ENCODE data around the gene IFNA4.
"Not testable (repeated sequence)": the region's sequence is repeated elsewhere in the genome, so short reads cannot be mapped to it uniquely, and the experiment has no call there.

IFNA4 gene

GRCh38 chr9:21187487-21187886 lies at the start of gene IFNA4:
Gene IFNA4 (minus strand): TSS chr9:21187587. CDS start chr9:21187531, 56 bp downstream.
- H3K4me1 Mint-ChIP-seq, result not testable (repeated sequence)

GRCh38 chr9:21236360-21236714 lies 49.0 kb upstream of the IFNA4 start:
- not testable (repeated sequence) for H3K36me3 Mint-ChIP-seq; ATAC-seq; H3K4me3 Mint-ChIP-seq; DNase-seq (ENCODE audit: low spot score in 2 of 2); H3K9me3 Mint-ChIP-seq
- Mint-ChIP-seq H3K27ac (peak overlapping the region; percentile 6), H3K4me1 (peaks cover 13% of the 10 kb centered on the region)

More at GRCh38 chr9:21187487-21187886, at the start of gene IFNA4:
- DNase-seq (ENCODE audit: low spot score in 2 of 2); ATAC-seq; H3K4me3 Mint-ChIP-seq; H3K36me3 Mint-ChIP-seq; H3K27ac Mint-ChIP-seq; H3K9me3 Mint-ChIP-seq: not testable (repeated sequence)

GRCh38 chr9:21235468-21236359 lies 48.3 kb upstream of the IFNA4 start:
- H3K9me3 Mint-ChIP-seq; H3K4me3 Mint-ChIP-seq; DNase-seq (ENCODE audit: low spot score in 2 of 2); H3K36me3 Mint-ChIP-seq: not testable (repeated sequence)
- Mint-ChIP-seq H3K4me1 (peaks cover 13% of the 10 kb centered on the region), H3K27ac (peak overlapping the region; percentile 6)
- peak; percentile 59 for ATAC-seq

- no peak overlapping the region for H3K4me3 Mint-ChIP-seq
- H3K4me1 Mint-ChIP-seq, result peaks cover 13% of the 10 kb centered on the region
- DNase-seq (ENCODE audit: low spot score in 2 of 2) (no peak), ATAC-seq (peak; percentile 26)
- H3K9me3 Mint-ChIP-seq, result no peaks in the 10 kb centered on the region
- no peaks in the 10 kb centered on the region for H3K36me3 Mint-ChIP-seq
- no peak overlapping the region for H3K27ac Mint-ChIP-seq
Observed at GRCh38 chr9:21234153-21234687, 46.8 kb upstream of the IFNA4 start.

- Mint-ChIP-seq H3K4me3 (no peak overlapping the region), H3K4me1 (peaks cover 13% of the 10 kb centered on the region), H3K27ac (no peak overlapping the region), H3K9me3 (no peaks in the 10 kb centered on the region), H3K36me3 (no peaks in the 10 kb centered on the region)
- DNase-seq (ENCODE audit: low spot score in 2 of 2) (no peak), ATAC-seq (peak; percentile 14)
Observed at GRCh38 chr9:21233258-21233657, 45.9 kb upstream of the IFNA4 start.

- ATAC-seq, result no peak
- no peak for DNase-seq (ENCODE audit: low spot score in 2 of 2)
- Mint-ChIP-seq H3K36me3 (no peaks in the 10 kb centered on the region), H3K4me1 (no peaks in the 10 kb centered on the region), H3K27ac (no peak within 1 kb of the TSS), H3K9me3 (no peaks in the 10 kb centered on the region), H3K4me3 (no peak within 1 kb of the TSS)
Observed at GRCh38 chr9:21228122-21228521, 40.7 kb upstream of the IFNA4 start, which contains the start of gene IFNA17. Gene IFNA17 (minus strand): TSS chr9:21228222. CDS start chr9:21228173, 49 bp downstream.

GRCh38 chr9:21217211-21217610 lies 29.8 kb upstream of the IFNA4 start, which contains the start of gene IFNA16:
Gene IFNA16 (minus strand): TSS chr9:21217311. CDS start chr9:21217305, 6 bp downstream.
- H3K9me3 Mint-ChIP-seq; DNase-seq (ENCODE audit: low spot score in 2 of 2); H3K36me3 Mint-ChIP-seq; H3K4me1 Mint-ChIP-seq; H3K27ac Mint-ChIP-seq; H3K4me3 Mint-ChIP-seq; ATAC-seq: not testable (repeated sequence)

GRCh38 chr9:21213411-21214326 lies 26.3 kb upstream of the IFNA4 start:
- H3K36me3 Mint-ChIP-seq; H3K9me3 Mint-ChIP-seq; H3K4me1 Mint-ChIP-seq; H3K27ac Mint-ChIP-seq; DNase-seq (ENCODE audit: low spot score in 2 of 2); H3K4me3 Mint-ChIP-seq: not testable (repeated sequence)
- ATAC-seq, result peak; percentile 60

- not testable (repeated sequence) for H3K27ac Mint-ChIP-seq; H3K4me1 Mint-ChIP-seq; H3K4me3 Mint-ChIP-seq; DNase-seq (ENCODE audit: low spot score in 2 of 2); H3K9me3 Mint-ChIP-seq; H3K36me3 Mint-ChIP-seq
- ATAC-seq, result peak; percentile 19
Observed at GRCh38 chr9:21212160-21212559, 24.8 kb upstream of the IFNA4 start.

GRCh38 chr9:21210782-21211181 lies 23.4 kb upstream of the IFNA4 start:
- not testable (repeated sequence) for DNase-seq (ENCODE audit: low spot score in 2 of 2); H3K4me1 Mint-ChIP-seq; H3K9me3 Mint-ChIP-seq; ATAC-seq; H3K4me3 Mint-ChIP-seq; H3K27ac Mint-ChIP-seq; H3K36me3 Mint-ChIP-seq

- no peaks in the 10 kb centered on the region for H3K9me3 Mint-ChIP-seq
- DNase-seq (ENCODE audit: low spot score in 2 of 2) (no peak), ATAC-seq (no peak)
- H3K4me1 Mint-ChIP-seq, result peaks cover 6% of the 10 kb centered on the region
- H3K4me3 Mint-ChIP-seq, result no peak overlapping the region
- no peaks in the 10 kb centered on the region for H3K36me3 Mint-ChIP-seq
- no peak overlapping the region for H3K27ac Mint-ChIP-seq
Observed at GRCh38 chr9:21210311-21210710, 22.9 kb upstream of the IFNA4 start.

GRCh38 chr9:21207043-21207442 lies 19.7 kb upstream of the IFNA4 start, which contains the start of gene IFNA10:
Gene IFNA10 (minus strand): TSS chr9:21207143. CDS start chr9:21207097, 46 bp downstream.
- H3K9me3 Mint-ChIP-seq; DNase-seq (ENCODE audit: low spot score in 2 of 2); ATAC-seq; H3K4me1 Mint-ChIP-seq; H3K36me3 Mint-ChIP-seq; H3K4me3 Mint-ChIP-seq; H3K27ac Mint-ChIP-seq: not testable (repeated sequence)

- peak; percentile 86 for ATAC-seq
- no peak overlapping the region for H3K4me3 Mint-ChIP-seq
- no peaks in the 10 kb centered on the region for H3K9me3 Mint-ChIP-seq
Observed at GRCh38 chr9:21205204-21205603, 17.8 kb upstream of the IFNA4 start.

GRCh38 chr9:21202105-21202504 lies 14.7 kb upstream of the IFNA4 start, which contains the start of gene IFNA7:
Gene IFNA7 (minus strand): TSS chr9:21202205. CDS start chr9:21202165, 40 bp downstream.
- ATAC-seq; H3K27ac Mint-ChIP-seq; H3K9me3 Mint-ChIP-seq; H3K36me3 Mint-ChIP-seq; DNase-seq (ENCODE audit: low spot score in 2 of 2); H3K4me3 Mint-ChIP-seq; H3K4me1 Mint-ChIP-seq: not testable (repeated sequence)

More at GRCh38 chr9:21205204-21205603, 17.8 kb upstream of the IFNA4 start:
- Mint-ChIP-seq H3K27ac (no peak overlapping the region), H3K4me1 (no peaks in the 10 kb centered on the region), H3K36me3 (no peaks in the 10 kb centered on the region)
- DNase-seq (ENCODE audit: low spot score in 2 of 2), result no peak
